NT2/D1 (cell line): ENCODE data around the gene PDGFD.

ENCODE experiments used
- SUZ12 ChIP-seq: IDR thresholded peaks from 2 replicates; pipeline ENCODE4 v1.6.1; 2011; ENCODE audit not compliant: insufficient read length, insufficient read depth; ENCODE audit errors: extremely low read depth
- YY1 ChIP-seq: IDR thresholded peaks from 2 replicates; pipeline ENCODE4 v1.6.1; 2011; ENCODE audit not compliant: insufficient read length, insufficient read depth
- ZNF274 ChIP-seq: IDR thresholded peaks from 2 replicates; pipeline ENCODE4 v1.6.1; 2011; ENCODE audit warnings: mild to moderate bottlenecking, low read depth, low read length

DNA sequence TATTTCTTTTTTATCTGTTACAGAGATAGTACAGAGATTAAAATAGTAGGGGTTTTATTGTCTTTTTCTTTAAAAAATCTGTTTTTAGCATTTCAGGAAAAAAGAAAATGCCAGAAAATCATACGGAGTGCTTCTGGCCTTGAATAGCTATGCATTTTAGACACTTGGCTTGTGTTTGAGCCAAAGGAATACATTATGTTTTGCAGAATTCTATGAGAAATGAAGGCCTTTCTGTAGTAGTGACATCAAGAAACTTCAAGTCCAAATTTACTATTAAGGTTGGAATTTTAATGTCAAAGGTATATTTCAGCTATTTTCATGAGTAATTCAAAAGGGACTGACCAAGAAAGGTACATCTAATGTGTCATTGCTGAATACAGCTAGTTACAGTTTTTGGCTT is 183.8 kb downstream of the PDGFD start:
- TF ChIP-seq ZNF274 = no peak
- no peak for TF ChIP-seq YY1
- no peak for TF ChIP-seq SUZ12
